Hepatocyte (in vitro differentiated cells): ENCODE measurements around the gene SEMA4G. TPM values are rescaled to one million over a fixed set of nuclear protein-coding genes. Genes with fewer than 3 reads are reported as not detected.

Source experiments
- DNase-seq: peaks from one replicate; pipeline ENCODE4 v3.0.0-alpha.2; 2016; ENCODE audit warnings: low spot score
- H2AFZ ChIP-seq: fragments of 200-600 bp; sonication (generic); 2 replicates; pipeline ENCODE4 v1.6.0; 2016; ENCODE audit warnings: antibody characterized with exemption, mild to moderate bottlenecking
- H3K27ac ChIP-seq: fragments of 200-600 bp; sonication (generic); 2 replicates; pipeline ENCODE4 v1.5.1; 2016; ENCODE audit warnings: mild to moderate bottlenecking
- H3K27me3 ChIP-seq: fragments of 200-600 bp; sonication (generic); 2 replicates; pipeline ENCODE4 v1.6.1; 2016
- H3K36me3 ChIP-seq: fragments of 200-600 bp; sonication (generic); replicated peaks from 2 replicates; pipeline ENCODE4 v1.5.1; 2016; ENCODE audit warnings: low read depth; ENCODE audit not compliant: insufficient read depth
- H3K4me1 ChIP-seq: fragments of 200-600 bp; sonication (generic); 2 replicates; pipeline ENCODE4 v1.5.1; 2016; ENCODE audit warnings: mild to moderate bottlenecking, moderate library complexity; ENCODE audit not compliant: insufficient read depth
- H3K4me2 ChIP-seq: fragments of 200-600 bp; sonication (generic); 2 replicates; pipeline ENCODE4 v1.6.0; 2016
- H3K4me3 ChIP-seq: fragments of 200-600 bp; sonication (generic); 2 replicates; pipeline ENCODE4 v1.5.1; 2016; ENCODE audit warnings: mild to moderate bottlenecking
- H3K79me2 ChIP-seq: fragments of 200-600 bp; sonication (generic); 2 replicates; pipeline ENCODE4 v1.6.0; 2017; ENCODE audit warnings: mild to moderate bottlenecking
- H3K9me2 ChIP-seq: fragments of 200-600 bp; sonication (generic); replicated peaks from 2 replicates; pipeline ENCODE4 v1.6.0; 2017; ENCODE audit warnings: mild to moderate bottlenecking; ENCODE audit not compliant: insufficient read depth
- H3K9me3 ChIP-seq: fragments of 200-600 bp; sonication (generic); 2 replicates; pipeline ENCODE4 v1.5.1; 2016; ENCODE audit warnings: low read depth, mild to moderate bottlenecking
- H4K20me1 ChIP-seq: fragments of 200-600 bp; sonication (generic); 2 replicates; pipeline ENCODE4 v1.6.0; 2016; ENCODE audit warnings: mild to moderate bottlenecking; ENCODE audit not compliant: insufficient read depth, poor library complexity, severe bottlenecking
- EZH2 ChIP-seq: fragments of 200-600 bp; sonication (generic); IDR thresholded peaks from 2 replicates; pipeline ENCODE4 v1.6.1; 2016; ENCODE audit warnings: antibody characterized with exemption, mild to moderate bottlenecking, borderline replicate concordance
- EZH2phosphoT487 ChIP-seq: fragments of 200-600 bp; sonication (generic); IDR thresholded peaks from one replicate; pipeline ENCODE4 v1.6.1; 2018; ENCODE audit warnings: antibody characterized with exemption, mild to moderate bottlenecking, low read depth, moderate library complexity; ENCODE audit not compliant: unreplicated experiment, severe bottlenecking
- WGBS: methylation state at CpG from one replicate; pipeline ENCODE4 v1.1.6; 2016; ENCODE audit warnings: low lambda C conversion rate; ENCODE audit errors: missing lambda C conversion rate; 5-methylcytosine and 5-hydroxymethylcytosine counted together
- polyA plus RNA-seq: library from polyadenylated mRNA; unstranded; fragments of >200 nt; fragmentation: Nextera tagmentation; extraction: Ambion mirVana; gene quantifications from 2 replicates; pipeline ENCODE4 v1.2.1, GENCODE V29; 2016
- total RNA-seq: library from RNA; depleted of rRNA; stranded (reverse); fragments of >200 nt; gene quantifications from 2 replicates; pipeline ENCODE4 v1.2.3, GENCODE V29; 2014
- TF ChIP-seq, protein P1 (sequence below): fragments of 200-600 bp; sonication (generic); IDR thresholded peaks from 2 replicates; pipeline ENCODE4 v1.5.1; 2016; ENCODE audit warnings: antibody characterized with exemption, mild to moderate bottlenecking; ENCODE audit not compliant: poor library complexity

Gene SEMA4G
- total and polyA plus RNA-seq, 2 experiments from 2014 or later: 38.9 to 54.8 TPM

DNA sequence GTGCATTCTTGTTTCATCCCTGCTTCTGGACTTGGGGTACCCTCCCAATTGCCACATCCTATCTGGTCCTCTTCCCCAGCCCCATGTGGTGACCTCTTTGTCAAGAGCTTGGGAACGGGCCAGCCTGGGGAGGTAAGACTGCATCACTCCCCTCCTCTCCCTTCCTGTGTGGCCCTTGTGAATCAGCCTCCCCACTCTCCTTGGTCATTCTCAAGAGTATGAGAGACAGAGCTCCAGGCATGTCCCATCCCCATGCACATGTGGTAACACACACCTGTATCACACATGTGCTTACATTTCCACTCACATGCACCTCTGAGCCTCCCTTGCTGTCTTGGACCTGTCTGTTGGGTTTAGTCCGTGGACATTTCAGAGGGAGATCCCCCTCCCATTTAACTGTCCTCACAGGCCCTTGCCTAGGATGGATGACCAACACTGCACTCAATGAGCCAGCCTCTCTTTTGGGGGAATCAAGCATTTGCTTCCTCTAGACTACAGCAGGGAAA lies 15.4 kb downstream of the SEMA4G start:
- Histone ChIP-seq H3K27me3 (no peaks in the 10 kb centered on the region), H3K4me1 (peaks cover 14% of the 10 kb centered on the region), H3K9me2 (no peaks in the 10 kb centered on the region), H3K79me2 (peaks cover 34% of the 10 kb centered on the region), H4K20me1 (no peaks in the 10 kb centered on the region), H2AFZ (no peak overlapping the region), H3K9me3 (no peaks in the 10 kb centered on the region), H3K36me3 (no peaks in the 10 kb centered on the region), H3K4me3 (no peak overlapping the region), H3K27ac (peak overlapping the region; percentile 27), H3K4me2 (no peak overlapping the region)
- TF ChIP-seq, protein P1, sequence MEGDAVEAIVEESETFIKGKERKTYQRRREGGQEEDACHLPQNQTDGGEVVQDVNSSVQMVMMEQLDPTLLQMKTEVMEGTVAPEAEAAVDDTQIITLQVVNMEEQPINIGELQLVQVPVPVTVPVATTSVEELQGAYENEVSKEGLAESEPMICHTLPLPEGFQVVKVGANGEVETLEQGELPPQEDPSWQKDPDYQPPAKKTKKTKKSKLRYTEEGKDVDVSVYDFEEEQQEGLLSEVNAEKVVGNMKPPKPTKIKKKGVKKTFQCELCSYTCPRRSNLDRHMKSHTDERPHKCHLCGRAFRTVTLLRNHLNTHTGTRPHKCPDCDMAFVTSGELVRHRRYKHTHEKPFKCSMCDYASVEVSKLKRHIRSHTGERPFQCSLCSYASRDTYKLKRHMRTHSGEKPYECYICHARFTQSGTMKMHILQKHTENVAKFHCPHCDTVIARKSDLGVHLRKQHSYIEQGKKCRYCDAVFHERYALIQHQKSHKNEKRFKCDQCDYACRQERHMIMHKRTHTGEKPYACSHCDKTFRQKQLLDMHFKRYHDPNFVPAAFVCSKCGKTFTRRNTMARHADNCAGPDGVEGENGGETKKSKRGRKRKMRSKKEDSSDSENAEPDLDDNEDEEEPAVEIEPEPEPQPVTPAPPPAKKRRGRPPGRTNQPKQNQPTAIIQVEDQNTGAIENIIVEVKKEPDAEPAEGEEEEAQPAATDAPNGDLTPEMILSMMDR: no peak
- TF ChIP-seq EZH2phosphoT487: no peak
- TF ChIP-seq EZH2: no peak
- DNase-seq: no peak
- 94% methylated on average over 2 of the region's 2 CpGs for WGBS

DNA sequence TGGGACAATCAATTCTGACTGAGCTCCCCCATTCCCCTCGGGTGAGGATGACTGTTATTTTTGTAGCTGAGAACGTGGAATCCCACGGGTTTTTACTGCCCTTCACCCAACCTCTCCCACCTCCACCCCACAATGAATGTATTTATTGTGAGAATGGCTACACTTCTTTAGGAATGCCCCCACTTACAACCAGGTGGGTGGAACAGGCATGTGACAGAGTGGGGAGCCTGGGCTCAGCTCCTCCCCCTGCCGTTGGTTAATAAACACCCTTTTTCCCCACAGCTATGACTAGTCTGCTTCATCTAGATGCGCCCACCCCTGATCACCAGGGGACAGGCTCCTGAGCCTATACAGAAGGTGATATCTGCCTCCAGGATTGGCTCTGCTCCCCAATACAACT lies 16.0 kb downstream of the SEMA4G start:
- WGBS: 78% methylated on average over 5 of the region's 5 CpGs
- Histone ChIP-seq H3K4me1 (peaks cover 14% of the 10 kb centered on the region), H3K27ac (peak overlapping the region; percentile 27), H3K4me2 (no peak overlapping the region), H3K4me3 (no peak overlapping the region), H3K9me3 (no peaks in the 10 kb centered on the region), H3K27me3 (no peaks in the 10 kb centered on the region), H2AFZ (no peak overlapping the region), H4K20me1 (no peaks in the 10 kb centered on the region), H3K79me2 (peaks cover 37% of the 10 kb centered on the region), H3K36me3 (no peaks in the 10 kb centered on the region), H3K9me2 (no peaks in the 10 kb centered on the region)
- TF ChIP-seq EZH2: no peak
- TF ChIP-seq EZH2phosphoT487: no peak
- TF ChIP-seq, protein P1: no peak
- no peak for DNase-seq

DNA sequence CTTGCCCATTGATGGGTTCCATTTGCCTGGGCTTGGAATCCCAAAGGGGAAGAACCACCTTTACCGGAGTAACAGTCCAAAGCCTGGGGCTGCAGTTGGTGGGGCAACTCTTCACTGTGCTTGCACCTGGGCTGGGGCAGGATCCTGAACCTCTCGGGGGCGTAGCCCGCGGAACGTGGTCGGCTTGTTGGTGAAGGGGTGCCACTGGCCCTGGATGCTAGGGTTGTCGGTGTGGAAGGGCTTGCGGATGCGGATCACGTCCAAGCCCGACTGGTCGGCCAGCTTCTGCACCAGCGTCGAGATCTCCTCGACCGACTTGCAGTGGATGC lies 17.3 kb downstream of the SEMA4G start:
- no peaks in the 10 kb centered on the region for H3K9me3 ChIP-seq
- H4K20me1 ChIP-seq: no peaks in the 10 kb centered on the region
- H3K36me3 ChIP-seq: no peaks in the 10 kb centered on the region
- H3K4me1 ChIP-seq: peaks cover 14% of the 10 kb centered on the region
- TF ChIP-seq, protein P1: no peak
- TF ChIP-seq EZH2: no peak
- no peak for TF ChIP-seq EZH2phosphoT487
- no peaks in the 10 kb centered on the region for H3K27me3 ChIP-seq
- DNase-seq: no peak
- 22% methylated on average over 17 of the region's 17 CpGs for WGBS
- no peaks in the 10 kb centered on the region for H3K9me2 ChIP-seq
- H3K27ac ChIP-seq: peak overlapping the region; percentile 87
- peaks cover 37% of the 10 kb centered on the region for H3K79me2 ChIP-seq
- peak overlapping the region; percentile 98 for H3K4me2 ChIP-seq
- peak overlapping the region; percentile 91 for H3K4me3 ChIP-seq
- H2AFZ ChIP-seq: peak overlapping the region; percentile 95
